ENCODE results near the gene ADAMTS18. TPM values are rescaled to one million over a fixed set of nuclear protein-coding genes. Genes with fewer than 3 reads are reported as not detected.
A peak's percentile ranks its signal among the peaks of the same experiment; 100 is the strongest.

ADAMTS18 gene
- total and polyA plus RNA-seq, 12 donors, result 0.03 to 0.65 (median 0.25) TPM; not detected in 8

DNA sequence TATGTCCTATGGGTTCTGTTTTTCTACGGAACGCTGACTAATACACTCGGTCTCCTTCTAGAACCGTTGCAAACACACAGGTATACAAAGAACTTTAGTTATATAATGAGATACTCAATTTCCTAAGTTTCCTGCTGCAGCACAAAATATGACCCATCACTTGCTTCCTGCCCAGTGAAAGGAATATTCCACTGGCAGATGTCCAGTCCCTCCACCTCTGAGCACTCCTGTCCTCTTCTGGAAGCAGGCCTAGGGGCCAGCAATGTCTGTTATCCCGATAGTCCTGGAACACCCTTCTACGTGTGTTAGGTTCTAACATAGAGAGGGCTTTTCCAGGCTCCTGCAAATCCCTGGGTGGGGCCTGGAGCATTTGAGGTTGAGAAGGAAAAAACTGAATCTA, 32.7 kb downstream of the ADAMTS18 start:
- WGBS, 2 donors, result 63 to 64% methylated on average over 6 of the region's 6 CpGs
- intact Hi-C loops (cut with DNase I), result no loop called here
- DNase-seq, result no peak

GRCh38 chr16:77399546-77399945, 35.3 kb downstream of the ADAMTS18 start:
- H3K27ac ChIP-seq, result no peak overlapping the region
- TF ChIP-seq CTCF (IDR thresholded peaks at IDR 0.05), result no peak
- no peak for ATAC-seq
- H3K4me1 ChIP-seq, result peaks cover 0 to 16% (median 0%) of the 10 kb centered on the region in 9 donors
- intact Hi-C loops (cut with DNase I), result no loop called here
- DNase-seq, result no peak
- H3K9me3 ChIP-seq, result no peaks in the 10 kb centered on the region
- 80 to 82% methylated on average over 2 of the region's 2 CpGs for WGBS, 2 donors
- no peaks in the 10 kb centered on the region for H3K36me3 ChIP-seq
- no peak overlapping the region for H3K4me3 ChIP-seq
- no peaks in the 10 kb centered on the region for H3K27me3 ChIP-seq

More for the DNA sequence above, 32.7 kb downstream of the ADAMTS18 start:
- peak in 2 of 8 donors; percentile 33 to 39 for ATAC-seq
- TF ChIP-seq CTCF (IDR thresholded peaks at IDR 0.05), result no peak
- Histone ChIP-seq H3K4me1 (peaks cover 0 to 16% (median 0%) of the 10 kb centered on the region in 9 donors), H3K4me3 (no peak overlapping the region), H3K36me3 (no peaks in the 10 kb centered on the region), H3K9me3 (peaks cover 0 to 6% (median 0%) of the 10 kb centered on the region in 11 donors), H3K27me3 (no peaks in the 10 kb centered on the region), H3K27ac (peak overlapping the region in 1 of 10 donors; percentile 15)

DNA sequence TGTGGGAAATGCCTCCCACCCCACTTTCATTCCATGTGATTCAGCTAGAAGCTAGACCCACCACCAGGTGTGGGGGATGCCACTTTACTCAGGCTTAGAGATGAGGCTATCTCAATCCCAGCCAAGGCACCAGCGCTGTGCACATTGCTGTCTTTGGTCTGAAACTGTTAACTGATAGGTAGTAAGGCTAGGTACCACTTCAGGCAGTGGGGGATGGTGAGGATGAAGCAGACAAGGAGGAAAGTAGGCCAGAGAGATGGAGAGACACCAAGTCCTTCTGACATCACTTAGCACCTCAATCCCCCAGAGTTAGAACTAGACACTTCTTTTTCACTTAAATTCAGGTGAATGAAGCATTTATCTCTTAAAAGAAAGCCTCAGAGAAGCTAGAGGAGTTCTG, 35.8 kb downstream of the ADAMTS18 start:
- H3K4me1 ChIP-seq, result peaks cover 0 to 16% (median 0%) of the 10 kb centered on the region in 9 donors
- ATAC-seq (no peak), DNase-seq (no peak)
- no peak overlapping the region for H3K27ac ChIP-seq
- H3K4me3 ChIP-seq, result no peak overlapping the region
- no peaks in the 10 kb centered on the region for H3K36me3 ChIP-seq
- WGBS, 2 donors, result 70 to 71% methylated on average over 1 of the region's 1 CpG
- intact Hi-C loops (cut with DNase I), result no loop called here
- H3K27me3 ChIP-seq, result no peaks in the 10 kb centered on the region
- no peaks in the 10 kb centered on the region for H3K9me3 ChIP-seq
- no peak for TF ChIP-seq CTCF (IDR thresholded peaks at IDR 0.05)

DNA sequence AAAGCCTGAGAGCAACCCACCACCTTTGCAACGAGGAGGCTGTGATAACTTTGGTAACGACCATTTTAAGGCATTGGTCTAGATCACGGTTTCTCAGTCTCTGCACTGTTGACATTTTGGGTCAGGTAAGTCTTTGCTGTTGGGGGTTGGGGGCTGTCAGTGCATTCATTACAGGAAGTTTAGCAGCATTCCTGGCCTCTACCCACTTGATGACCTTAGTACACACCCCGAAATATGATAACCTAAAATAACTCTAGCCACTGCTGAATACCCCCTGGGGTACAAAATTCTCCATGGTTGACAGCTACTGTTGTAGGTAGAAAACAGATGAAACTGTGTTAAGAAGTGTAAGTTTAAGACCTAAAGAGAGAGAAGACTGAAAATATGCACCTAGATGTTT, 36.3 kb downstream of the ADAMTS18 start:
- Histone ChIP-seq H3K27me3 (no peaks in the 10 kb centered on the region), H3K4me3 (no peak overlapping the region), H3K27ac (no peak overlapping the region), H3K4me1 (peaks cover 0 to 14% (median 0%) of the 10 kb centered on the region in 9 donors), H3K36me3 (no peaks in the 10 kb centered on the region), H3K9me3 (no peaks in the 10 kb centered on the region)
- 22 to 26% methylated on average over 4 of the region's 4 CpGs for WGBS, 2 donors
- intact Hi-C loops (cut with DNase I), result no loop called here
- no peak for DNase-seq
- no peak for ATAC-seq
- no peak for TF ChIP-seq CTCF (IDR thresholded peaks at IDR 0.05)
